H7 (cell line): Measurements from ENCODE around the gene TFAP2C. TPM values are rescaled to one million over a fixed set of nuclear protein-coding genes. Genes with fewer than 3 reads are reported as not detected.
A peak's percentile ranks its signal among the peaks of the same experiment; 100 is the strongest.

ENCODE experiments used
- DNase-seq: peaks from one replicate; pipeline ENCODE4 v3.0.0; 2012
- H3K27me3 ChIP-seq: 2 replicates; pipeline ENCODE4 v1.6.0; 2011; ENCODE audit warnings: mild to moderate bottlenecking, low read length; ENCODE audit not compliant: control insufficient read depth, insufficient read depth
- H3K36me3 ChIP-seq: replicated peaks from 2 replicates; pipeline ENCODE4 v1.5.1; 2011; ENCODE audit warnings: low read length; ENCODE audit not compliant: control insufficient read depth, insufficient read depth
- H3K4me3 ChIP-seq: 2 replicates; pipeline ENCODE4 v1.5.1; 2011; ENCODE audit warnings: low read depth, mild to moderate bottlenecking, control low read depth, low read length, moderate library complexity; ENCODE audit not compliant: insufficient read depth
- total RNA-seq: library from RNA; depleted of rRNA; stranded (reverse); fragments of >200 nt; shearing (Covaris generic); gene quantifications from 2 replicates; pipeline ENCODE4 v1.2.3, GENCODE V29; 2014

TFAP2C gene
- total RNA-seq, 1 experiment from 2014 or later: 23.6 TPM

DNA sequence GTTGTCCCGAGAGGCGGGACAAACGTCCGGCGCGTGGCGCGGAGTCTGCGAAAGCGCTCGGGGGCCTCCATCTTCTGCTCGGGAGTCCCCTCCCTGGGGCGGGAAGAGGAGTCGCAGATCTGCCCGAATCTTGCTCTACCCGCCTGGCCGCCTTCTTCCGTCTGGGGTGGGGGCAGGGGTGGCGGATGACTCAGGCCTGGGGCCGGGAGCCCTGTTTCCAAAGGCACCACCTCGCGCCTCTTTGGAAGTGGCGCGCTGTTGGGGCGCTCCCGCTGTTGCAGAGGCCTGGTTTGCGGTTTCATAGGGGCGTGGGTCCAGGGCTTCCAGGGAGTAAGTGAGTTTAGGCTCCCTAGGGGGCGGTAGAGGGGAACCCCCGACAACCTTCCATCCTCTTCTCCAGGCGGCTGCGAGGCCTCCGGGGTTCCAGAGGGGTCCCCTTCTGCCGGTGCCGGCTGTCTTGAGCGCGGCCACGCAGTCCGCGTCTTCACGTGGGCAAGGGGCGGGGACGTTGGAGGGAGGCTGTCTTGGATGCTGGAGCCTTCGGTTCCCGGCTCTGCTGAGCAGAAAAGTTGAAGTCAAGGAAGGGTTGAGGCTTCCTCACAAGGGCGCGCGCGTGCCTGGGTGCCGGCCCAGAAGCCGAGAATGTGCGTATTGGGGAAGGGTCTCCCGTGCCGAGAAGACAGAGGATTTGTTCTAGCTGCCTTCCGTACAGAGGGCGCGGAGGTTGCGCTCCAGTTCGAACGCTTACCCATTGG lies 2.6 kb upstream of the TFAP2C start:
- DNase-seq: peak; percentile 94
- Histone ChIP-seq H3K27me3 (peaks cover 46% of the 10 kb centered on the region), H3K4me3 (peak overlapping the region; percentile 81), H3K36me3 (no peaks in the 10 kb centered on the region)

- H3K4me3 ChIP-seq: peak overlapping the region; percentile 81
- H3K36me3 ChIP-seq: no peaks in the 10 kb centered on the region
- peaks cover 49% of the 10 kb centered on the region for H3K27me3 ChIP-seq
- DNase-seq: peak; percentile 78
Observed at GRCh38 chr20:56627122-56628014, 1.7 kb upstream of the TFAP2C start.

- peaks cover 49% of the 10 kb centered on the region for H3K27me3 ChIP-seq
- DNase-seq: peak; percentile 80
Observed at GRCh38 chr20:56628015-56628872, 862 bp upstream of the TFAP2C start.

DNA sequence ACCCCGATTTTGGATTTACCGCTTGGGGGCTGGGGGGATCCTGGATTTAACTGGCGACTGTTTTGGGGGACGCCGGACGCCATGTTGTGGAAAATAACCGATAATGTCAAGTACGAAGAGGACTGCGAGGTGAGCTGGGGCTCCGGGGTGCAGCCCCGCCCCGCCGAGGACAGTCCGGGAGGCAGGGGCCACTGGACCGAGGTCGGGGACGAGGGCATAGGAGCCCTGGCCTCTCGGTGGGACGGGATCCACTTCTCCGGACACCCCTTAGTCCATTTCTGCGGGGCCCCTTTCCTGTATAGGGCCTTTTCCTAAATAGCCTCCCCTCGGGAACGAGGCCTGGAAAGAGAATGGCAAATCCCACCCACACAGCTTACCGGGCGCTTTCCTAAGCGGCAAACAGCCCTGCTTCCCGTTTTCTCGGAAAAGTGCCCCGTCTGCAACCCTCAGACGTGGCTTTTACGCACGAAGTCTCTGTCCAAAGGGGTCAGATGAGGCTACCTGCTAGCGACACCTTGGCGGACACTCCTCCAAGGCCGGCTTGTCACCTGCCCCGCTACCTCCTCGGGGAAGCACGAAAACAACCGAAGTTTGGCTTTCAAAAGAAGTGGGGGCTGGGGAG lies 469 bp downstream of the TFAP2C start:
- DNase-seq: peak; percentile 69
- Histone ChIP-seq H3K4me3 (peak overlapping the region; percentile 90), H3K27me3 (peaks cover 49% of the 10 kb centered on the region), H3K36me3 (peaks cover 4% of the 10 kb centered on the region)

More at GRCh38 chr20:56628015-56628872, 862 bp upstream of the TFAP2C start:
- peaks cover 2% of the 10 kb centered on the region; the same call in 1 of the 2 replicates for H3K36me3 ChIP-seq
- H3K4me3 ChIP-seq: peak overlapping the region; percentile 90

DNA sequence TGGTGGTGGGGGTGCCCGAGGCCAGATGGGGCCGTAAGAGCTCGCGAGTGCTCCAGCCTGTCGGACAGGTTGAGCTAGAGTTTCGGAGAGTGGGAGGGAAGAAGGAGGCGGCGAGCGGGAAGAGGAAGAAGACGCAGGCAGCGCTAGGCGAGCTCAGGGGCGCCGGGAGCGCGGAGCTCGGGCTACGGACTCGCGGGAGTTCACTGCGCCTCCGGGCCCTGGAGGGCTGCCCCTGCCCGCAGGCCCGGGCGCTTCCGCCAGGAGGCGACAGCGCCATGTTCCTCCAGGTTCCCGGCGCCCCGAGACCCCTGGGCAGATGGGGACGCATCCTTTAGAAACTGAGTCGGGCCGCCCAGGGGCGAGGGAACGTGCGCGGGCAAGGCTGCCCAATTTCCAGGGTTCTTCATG lies 984 bp downstream of the TFAP2C start:
- peak overlapping the region; percentile 90 for H3K4me3 ChIP-seq
- DNase-seq: peak; percentile 98
- H3K36me3 ChIP-seq: peaks cover 4% of the 10 kb centered on the region
- H3K27me3 ChIP-seq: peaks cover 46% of the 10 kb centered on the region

DNA sequence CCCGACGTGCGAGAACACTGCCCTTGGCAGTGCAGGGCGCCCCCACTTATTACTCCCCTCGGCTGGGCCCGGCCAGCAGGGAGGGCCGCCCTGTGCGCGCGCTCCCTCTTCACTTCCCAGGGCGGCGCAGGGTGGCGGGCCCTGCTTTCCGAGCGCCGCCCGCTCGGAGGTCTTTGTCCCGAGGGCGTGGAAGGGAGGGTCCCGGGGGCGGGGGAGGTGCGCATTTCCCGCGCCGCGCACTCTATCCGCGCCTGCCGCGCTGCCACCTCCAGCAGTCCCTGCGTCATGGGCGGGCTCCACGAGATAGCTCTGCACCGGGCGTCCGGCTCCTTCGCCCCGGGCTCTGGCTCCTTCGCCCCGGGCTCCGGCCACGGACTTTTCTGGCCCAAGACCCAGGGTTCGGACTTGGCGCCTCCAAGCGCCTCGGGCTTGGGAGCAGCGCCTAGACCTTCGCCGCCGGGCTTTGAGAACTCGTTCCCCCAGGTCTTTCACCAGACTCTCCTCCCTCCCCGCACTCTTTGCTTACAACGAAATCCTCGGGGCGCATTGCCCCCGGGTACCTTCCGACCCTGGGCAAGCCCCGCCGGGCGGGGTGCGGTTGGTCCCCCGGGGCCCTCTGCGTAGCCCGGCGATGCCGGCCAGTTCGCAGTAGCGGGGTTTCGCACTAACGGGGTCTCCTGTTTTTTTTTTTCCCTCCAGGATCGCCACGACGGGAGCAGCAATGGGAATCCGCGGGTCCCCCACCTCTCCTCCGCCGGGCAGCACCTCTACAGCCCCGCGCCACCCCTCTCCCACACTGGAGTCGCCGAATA lies 1.6 kb downstream of the TFAP2C start:
- Histone ChIP-seq H3K4me3 (peak overlapping the region; percentile 90), H3K27me3 (peaks cover 39% of the 10 kb centered on the region)
- peak; percentile 88 for DNase-seq

DNA sequence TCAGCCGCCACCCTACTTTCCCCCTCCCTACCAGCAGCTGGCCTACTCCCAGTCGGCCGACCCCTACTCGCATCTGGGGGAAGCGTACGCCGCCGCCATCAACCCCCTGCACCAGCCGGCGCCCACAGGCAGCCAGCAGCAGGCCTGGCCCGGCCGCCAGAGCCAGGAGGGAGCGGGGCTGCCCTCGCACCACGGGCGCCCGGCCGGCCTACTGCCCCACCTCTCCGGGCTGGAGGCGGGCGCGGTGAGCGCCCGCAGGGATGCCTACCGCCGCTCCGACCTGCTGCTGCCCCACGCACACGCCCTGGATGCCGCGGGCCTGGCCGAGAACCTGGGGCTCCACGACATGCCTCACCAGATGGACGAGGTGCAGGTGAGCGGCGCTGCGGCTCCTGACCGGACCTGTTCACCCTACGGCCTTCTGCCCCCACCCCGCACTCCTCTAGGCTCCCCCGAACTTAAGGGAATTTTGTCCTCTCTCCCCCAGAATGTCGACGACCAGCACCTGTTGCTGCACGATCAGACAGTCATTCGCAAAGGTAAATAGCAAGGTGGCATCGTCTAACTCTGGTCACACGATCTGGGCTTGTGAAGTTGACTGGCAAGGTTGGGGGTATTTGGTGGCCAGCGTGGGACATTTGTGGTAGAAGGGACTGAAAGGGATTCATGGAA lies 2.3 kb downstream of the TFAP2C start:
- H3K4me3 ChIP-seq: peak overlapping the region; percentile 90
- H3K27me3 ChIP-seq: peaks cover 32% of the 10 kb centered on the region
- H3K36me3 ChIP-seq: peaks cover 4% of the 10 kb centered on the region
- DNase-seq: peak; percentile 85

More for the DNA sequence above, 1.6 kb downstream of the TFAP2C start:
- peaks cover 4% of the 10 kb centered on the region for H3K36me3 ChIP-seq

GRCh38 chr20:56631990-56632327 lies 2.9 kb downstream of the TFAP2C start:
- DNase-seq: no peak
- Histone ChIP-seq H3K4me3 (peak overlapping the region; percentile 90), H3K27me3 (peaks cover 27% of the 10 kb centered on the region), H3K36me3 (peaks cover 4% of the 10 kb centered on the region)

DNA sequence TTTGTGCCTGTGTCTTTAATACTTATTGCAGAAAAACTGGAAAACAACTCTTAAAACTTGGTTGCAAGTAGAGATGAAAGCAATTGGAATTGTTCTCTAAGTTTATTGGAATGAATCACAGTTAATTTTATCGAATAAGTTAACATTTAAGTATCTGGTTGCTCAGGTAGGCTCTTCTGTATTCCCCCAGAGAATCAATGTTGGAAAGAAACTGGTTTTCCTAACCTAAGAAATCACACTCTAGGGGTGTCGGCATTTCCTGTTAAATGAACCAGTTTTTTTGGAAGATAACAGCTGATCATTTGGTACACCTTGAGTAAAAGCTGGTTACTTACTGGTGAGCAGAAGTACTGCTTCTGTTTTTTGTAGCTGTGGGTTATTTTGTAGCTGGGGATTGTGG lies 5.2 kb downstream of the TFAP2C start:
- Histone ChIP-seq H3K27me3 (peaks cover 6% of the 10 kb centered on the region), H3K36me3 (peaks cover 12% of the 10 kb centered on the region), H3K4me3 (no peak overlapping the region)
- no peak for DNase-seq

DNA sequence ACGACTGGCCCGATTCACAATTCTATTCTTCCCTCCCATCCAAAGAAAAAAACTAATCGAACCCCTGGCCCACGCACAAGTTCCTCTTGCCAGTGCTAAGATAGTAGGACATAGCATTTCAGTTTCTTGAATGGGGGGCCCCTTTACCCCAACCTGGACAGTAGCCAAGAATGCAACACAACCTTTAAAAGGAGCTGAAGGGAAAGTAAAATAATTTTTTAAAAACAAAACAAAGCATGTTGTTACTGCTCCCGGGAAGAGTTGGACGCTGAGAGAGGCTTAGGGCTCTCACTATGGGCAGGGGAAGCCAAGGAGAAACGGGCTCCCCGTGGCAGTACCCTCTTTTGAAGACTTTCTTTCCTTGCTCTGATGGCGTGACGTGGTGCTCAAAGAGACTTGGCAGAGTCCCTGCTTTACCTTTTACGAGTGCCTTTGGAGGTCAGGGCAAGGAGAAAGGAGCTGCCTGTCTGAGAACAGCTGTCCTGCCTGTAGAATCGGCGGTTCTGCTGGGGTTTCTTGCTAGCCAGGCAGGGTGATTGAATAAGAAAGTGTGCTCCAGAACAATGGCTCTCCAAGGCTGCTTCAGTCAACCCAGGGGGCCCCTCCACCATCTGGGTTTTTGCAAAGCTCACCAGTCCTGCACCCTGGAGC lies 5.8 kb downstream of the TFAP2C start:
- Histone ChIP-seq H3K27me3 (peaks cover 5% of the 10 kb centered on the region; the same call in 1 of the 2 replicates), H3K4me3 (no peak overlapping the region)
- DNase-seq: peak; percentile 66

GRCh38 chr20:56636716-56637115 lies 7.6 kb downstream of the TFAP2C start:
- H3K27me3 ChIP-seq: peaks cover 1% of the 10 kb centered on the region; the same call in 1 of the 2 replicates
- no peak for DNase-seq
- peaks cover 17% of the 10 kb centered on the region for H3K36me3 ChIP-seq
- no peak overlapping the region for H3K4me3 ChIP-seq

More for the DNA sequence above, 5.8 kb downstream of the TFAP2C start:
- H3K36me3 ChIP-seq: peaks cover 12% of the 10 kb centered on the region

- DNase-seq: no peak
- no peaks in the 10 kb centered on the region for H3K27me3 ChIP-seq
- H3K4me3 ChIP-seq: no peak overlapping the region
- peaks cover 17% of the 10 kb centered on the region for H3K36me3 ChIP-seq
Observed at GRCh38 chr20:56637576-56637975, 8.5 kb downstream of the TFAP2C start.
